ENCODE results near the gene RASA3. TPM values are rescaled to one million over a fixed set of nuclear protein-coding genes. Genes with fewer than 3 reads are reported as not detected.

The RASA3 gene
- total and polyA plus RNA-seq, 10 of the 15 experiments (the other 5 are each of a cell fraction or from before 2014, with no cell fraction given): 0.79 to 33.9 (median 17.6) TPM

DNA sequence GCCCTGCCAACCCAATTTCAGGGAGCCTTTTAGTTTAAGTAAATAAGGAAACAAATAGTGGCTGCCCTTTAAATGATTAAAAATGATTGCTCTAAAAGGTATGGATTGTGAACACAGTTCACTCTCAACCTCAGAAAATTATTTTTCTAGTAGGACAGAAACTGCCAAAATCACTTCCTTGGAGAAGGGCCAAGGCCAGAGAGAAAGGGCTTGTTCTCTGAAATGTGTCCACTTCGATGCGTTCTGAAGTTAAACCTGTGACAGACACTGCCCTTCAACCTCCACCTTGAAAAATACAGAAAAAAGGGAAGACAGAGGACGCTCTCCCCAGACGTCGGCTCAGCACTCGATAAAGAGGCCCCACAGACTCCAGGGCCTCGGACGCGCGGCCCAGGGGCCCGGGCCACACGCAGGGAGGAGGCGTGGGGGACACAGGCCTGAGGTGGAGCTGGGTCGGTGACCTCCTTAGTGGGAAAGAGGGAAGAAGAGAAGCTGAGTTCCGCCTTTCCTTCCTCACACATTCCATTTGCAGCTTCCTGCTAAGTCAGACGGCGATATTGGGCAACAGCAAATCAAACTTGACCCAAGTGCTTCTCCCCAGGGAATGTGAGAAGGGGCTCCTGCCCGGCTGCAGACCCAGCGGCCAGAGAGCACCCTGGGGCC lies 63.6 kb downstream of the RASA3 start:
- ChIA-PET POLR2A (no interaction called here), CTCF (no interaction called here), RAD21 (ENCODE audit: unreplicated experiment) (no interaction called here), SMC1A (ENCODE audit: uncharacterized antibody, unreplicated experiment) (no interaction called here)
- no peaks in the 10 kb centered on the region for H3K27me3 ChIP-seq (replicated peaks in 1 of 2; ENCODE audit: control insufficient read depth in 2 of 2, insufficient read depth in 2 of 2, low read length in 1 of 2)
- H3K36me3 ChIP-seq (ENCODE audit: control insufficient read depth in 2 of 2, insufficient read depth in 2 of 2, low read length in 1 of 2): peaks cover 3 to 11% of the 10 kb centered on the region in 2 experiments
- H4K20me1 ChIP-seq (ENCODE audit: control insufficient read depth, insufficient read depth): no peaks in the 10 kb centered on the region
- H3K79me2 ChIP-seq (ENCODE audit: control insufficient read depth, insufficient read depth, low read length): peaks cover 11% of the 10 kb centered on the region
- 76% methylated on average over 19 of the region's 19 CpGs for WGBS (ENCODE audit: insufficient coverage, insufficient replicate concordance, low lambda C conversion rate, missing lambda C conversion rate)
- peak overlapping the region; percentile 91 for H3K27ac ChIP-seq (ENCODE audit: control insufficient read depth, insufficient read depth)
- H2AFZ ChIP-seq (ENCODE audit: control insufficient read depth, low read depth, low read length): no peak overlapping the region
- peak overlapping the region; percentile 87 for H3K4me2 ChIP-seq (ENCODE audit: control insufficient read depth, insufficient read depth)
- intact Hi-C loops (cut with micrococcal nuclease; ENCODE audit: unreplicated experiment) (loop anchor here (5.0 kb wide), 1 partner anchor 159 kb away; no protein-coding TSS in a partner anchor), in situ Hi-C loops (cut with MboI) (loop anchor here (5.0 kb wide), 1 partner anchor 59 kb away; no protein-coding TSS in a partner anchor)
- DNase-seq (ENCODE audit: low read depth, low spot score) (no peak), FAIRE-seq (no peak), ATAC-seq (no peak)
- peak overlapping the region; percentile 34; the same call in 1 of the 2 replicates for H3K9ac ChIP-seq (ENCODE audit: control insufficient read depth, insufficient read depth, low read length)
- no peaks in the 10 kb centered on the region for H3K9me3 ChIP-seq (replicated peaks; ENCODE audit: control insufficient read depth, insufficient read depth, low read length)
- BruUV-seq (replicated peaks): no TSS peak
- no peak overlapping the region for H3K4me3 ChIP-seq
- TF ChIP-seq SIN3A (IDR thresholded peaks at IDR 0.05; ENCODE audit: low read depth, low read length): no peak
- TF ChIP-seq ZZZ3 (IDR thresholded peaks at IDR 0.05; ENCODE audit: control insufficient read depth, insufficient read length, low read depth): no peak
- TF ChIP-seq ESRRA (IDR thresholded peaks at IDR 0.05; ENCODE audit: low read length): no peak
- TF ChIP-seq, protein P1, sequence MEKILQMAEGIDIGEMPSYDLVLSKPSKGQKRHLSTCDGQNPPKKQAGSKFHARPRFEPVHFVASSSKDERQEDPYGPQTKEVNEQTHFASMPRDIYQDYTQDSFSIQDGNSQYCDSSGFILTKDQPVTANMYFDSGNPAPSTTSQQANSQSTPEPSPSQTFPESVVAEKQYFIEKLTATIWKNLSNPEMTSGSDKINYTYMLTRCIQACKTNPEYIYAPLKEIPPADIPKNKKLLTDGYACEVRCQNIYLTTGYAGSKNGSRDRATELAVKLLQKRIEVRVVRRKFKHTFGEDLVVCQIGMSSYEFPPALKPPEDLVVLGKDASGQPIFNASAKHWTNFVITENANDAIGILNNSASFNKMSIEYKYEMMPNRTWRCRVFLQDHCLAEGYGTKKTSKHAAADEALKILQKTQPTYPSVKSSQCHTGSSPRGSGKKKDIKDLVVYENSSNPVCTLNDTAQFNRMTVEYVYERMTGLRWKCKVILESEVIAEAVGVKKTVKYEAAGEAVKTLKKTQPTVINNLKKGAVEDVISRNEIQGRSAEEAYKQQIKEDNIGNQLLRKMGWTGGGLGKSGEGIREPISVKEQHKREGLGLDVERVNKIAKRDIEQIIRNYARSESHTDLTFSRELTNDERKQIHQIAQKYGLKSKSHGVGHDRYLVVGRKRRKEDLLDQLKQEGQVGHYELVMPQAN (conservative IDR thresholded peaks at IDR 0.05): no peak
- TF ChIP-seq TCF7 (IDR thresholded peaks at IDR 0.05; ENCODE audit: borderline replicate concordance): no peak
- no peak for TF ChIP-seq NFXL1 (IDR thresholded peaks at IDR 0.05; ENCODE audit: borderline replicate concordance)
- TF ChIP-seq, protein P2, sequence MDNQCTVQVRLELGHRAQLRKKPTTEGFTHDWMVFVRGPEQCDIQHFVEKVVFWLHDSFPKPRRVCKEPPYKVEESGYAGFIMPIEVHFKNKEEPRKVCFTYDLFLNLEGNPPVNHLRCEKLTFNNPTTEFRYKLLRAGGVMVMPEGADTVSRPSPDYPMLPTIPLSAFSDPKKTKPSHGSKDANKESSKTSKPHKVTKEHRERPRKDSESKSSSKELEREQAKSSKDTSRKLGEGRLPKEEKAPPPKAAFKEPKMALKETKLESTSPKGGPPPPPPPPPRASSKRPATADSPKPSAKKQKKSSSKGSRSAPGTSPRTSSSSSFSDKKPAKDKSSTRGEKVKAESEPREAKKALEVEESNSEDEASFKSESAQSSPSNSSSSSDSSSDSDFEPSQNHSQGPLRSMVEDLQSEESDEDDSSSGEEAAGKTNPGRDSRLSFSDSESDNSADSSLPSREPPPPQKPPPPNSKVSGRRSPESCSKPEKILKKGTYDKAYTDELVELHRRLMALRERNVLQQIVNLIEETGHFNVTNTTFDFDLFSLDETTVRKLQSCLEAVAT (IDR thresholded peaks at IDR 0.05): 0 out of 2 replicates have a peak, but pooled peaks have one; percentile 22
- peaks cover 47% of the 10 kb centered on the region for H3K4me1 ChIP-seq (ENCODE audit: control insufficient read depth, insufficient read depth, low read length)

Measured in GM12878 (cell line).